Measurements from ENCODE around the gene C1orf159. TPM values are rescaled to one million over a fixed set of nuclear protein-coding genes. Genes with fewer than 3 reads are reported as not detected.
A peak's percentile ranks its signal among the peaks of the same experiment; 100 is the strongest.

The C1orf159 gene
- total and polyA plus RNA-seq, 10 of the 15 experiments (the other 5 are each of a cell fraction or from before 2014, with no cell fraction given) = 0.11 to 23.4 (median 8.0) TPM

GRCh38 chr1:1069711-1070676, 45.9 kb downstream of the C1orf159 start (continued):
- TF ChIP-seq ATF2 (IDR thresholded peaks at IDR 0.05; ENCODE audit: low read length) (no peak), SMC3 (IDR thresholded peaks at IDR 0.05; ENCODE audit: borderline replicate concordance, low read length) (no peak), EP300 (IDR thresholded peaks at IDR 0.05; ENCODE audit: borderline replicate concordance in 1 of 2, control insufficient read depth in 1 of 2, low read depth in 2 of 2, low read length in 2 of 2) (no peak), HCFC1 (IDR thresholded peaks at IDR 0.05; ENCODE audit: low read length) (no peak), RB1 (IDR thresholded peaks at IDR 0.05; ENCODE audit: borderline replicate concordance) (no peak), GATAD2B (conservative IDR thresholded peaks at IDR 0.05; ENCODE audit: low read depth) (no peak; the same call in none of the 2 replicates), FOXM1 (IDR thresholded peaks at IDR 0.05; ENCODE audit: low read depth, low read length) (no peak), ZBTB11 (CRISPR knock-in tag; IDR thresholded peaks at IDR 0.05) (no peak), SREBF1 (IDR thresholded peaks at IDR 0.05; ENCODE audit: low read length) (no peak), HDAC2 (IDR thresholded peaks at IDR 0.05) (no peak), NR2F1 (conservative IDR thresholded peaks at IDR 0.05) (peak; percentile 68; the same call in 1 of the 2 replicates), BRCA1 (IDR thresholded peaks at IDR 0.05; ENCODE audit: low read depth, low read length) (no peak), EZH2 (IDR thresholded peaks at IDR 0.05; ENCODE audit: borderline replicate concordance, control insufficient read depth, low read depth, low read length) (no peak), MEF2A (IDR thresholded peaks at IDR 0.05; ENCODE audit: insufficient read depth, low read depth, low read length) (no peak), CHD2 (IDR thresholded peaks at IDR 0.05; ENCODE audit: borderline replicate concordance, low read depth, low read length) (no peak), ATF3 (IDR thresholded peaks at IDR 0.05; ENCODE audit: borderline replicate concordance, extremely low read depth, low read depth, low read length) (no peak), CHD4 (IDR thresholded peaks at IDR 0.05) (no peak)
- TF ChIP-seq, protein P1, sequence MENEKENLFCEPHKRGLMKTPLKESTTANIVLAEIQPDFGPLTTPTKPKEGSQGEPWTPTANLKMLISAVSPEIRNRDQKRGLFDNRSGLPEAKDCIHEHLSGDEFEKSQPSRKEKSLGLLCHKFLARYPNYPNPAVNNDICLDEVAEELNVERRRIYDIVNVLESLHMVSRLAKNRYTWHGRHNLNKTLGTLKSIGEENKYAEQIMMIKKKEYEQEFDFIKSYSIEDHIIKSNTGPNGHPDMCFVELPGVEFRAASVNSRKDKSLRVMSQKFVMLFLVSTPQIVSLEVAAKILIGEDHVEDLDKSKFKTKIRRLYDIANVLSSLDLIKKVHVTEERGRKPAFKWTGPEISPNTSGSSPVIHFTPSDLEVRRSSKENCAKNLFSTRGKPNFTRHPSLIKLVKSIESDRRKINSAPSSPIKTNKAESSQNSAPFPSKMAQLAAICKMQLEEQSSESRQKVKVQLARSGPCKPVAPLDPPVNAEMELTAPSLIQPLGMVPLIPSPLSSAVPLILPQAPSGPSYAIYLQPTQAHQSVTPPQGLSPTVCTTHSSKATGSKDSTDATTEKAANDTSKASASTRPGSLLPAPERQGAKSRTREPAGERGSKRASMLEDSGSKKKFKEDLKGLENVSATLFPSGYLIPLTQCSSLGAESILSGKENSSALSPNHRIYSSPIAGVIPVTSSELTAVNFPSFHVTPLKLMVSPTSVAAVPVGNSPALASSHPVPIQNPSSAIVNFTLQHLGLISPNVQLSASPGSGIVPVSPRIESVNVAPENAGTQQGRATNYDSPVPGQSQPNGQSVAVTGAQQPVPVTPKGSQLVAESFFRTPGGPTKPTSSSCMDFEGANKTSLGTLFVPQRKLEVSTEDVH (IDR thresholded peaks at IDR 0.05; ENCODE audit: low read depth, partially characterized antibody) = no peak

Measured in GM12878 (cell line).